ENCODE data around the gene CDH23. TPM values are rescaled to one million over a fixed set of nuclear protein-coding genes. Genes with fewer than 3 reads are reported as not detected.

Gene CDH23
- total RNA-seq, 4 donors from 2014 or later: 13.8 to 20.1 (median 17.3) TPM

DNA sequence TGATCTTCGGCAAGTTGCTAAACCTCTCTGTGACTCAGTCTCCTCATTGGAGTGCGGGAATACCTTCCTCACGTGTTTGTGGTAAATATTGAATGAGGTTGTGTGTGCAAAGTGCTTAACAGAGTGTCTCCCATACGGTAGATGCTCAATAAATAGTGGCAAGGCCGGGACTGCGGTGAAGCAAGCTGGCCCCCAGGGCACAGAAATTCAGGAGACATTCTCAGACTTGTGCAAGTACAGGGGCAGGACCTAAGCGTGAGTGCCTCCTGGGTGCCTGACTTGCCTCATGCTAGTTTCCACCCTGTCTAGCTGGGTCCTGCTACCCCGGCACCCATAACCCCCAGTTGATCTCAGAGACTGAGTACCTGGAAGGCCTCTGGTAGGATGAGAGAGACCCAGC, 97.8 kb downstream of the CDH23 start:
- 95 to 97% methylated on average over 7 to 8 of the region's 8 CpGs for WGBS, 2 donors
- H3K4me1 ChIP-seq: peaks cover 0 to 13% (median 0%) of the 10 kb centered on the region in 4 donors
- H3K4me3 ChIP-seq: no peak overlapping the region
- DNase-seq (ENCODE audit: low spot score in 2 of 2): no peak
- TF ChIP-seq, protein P1, sequence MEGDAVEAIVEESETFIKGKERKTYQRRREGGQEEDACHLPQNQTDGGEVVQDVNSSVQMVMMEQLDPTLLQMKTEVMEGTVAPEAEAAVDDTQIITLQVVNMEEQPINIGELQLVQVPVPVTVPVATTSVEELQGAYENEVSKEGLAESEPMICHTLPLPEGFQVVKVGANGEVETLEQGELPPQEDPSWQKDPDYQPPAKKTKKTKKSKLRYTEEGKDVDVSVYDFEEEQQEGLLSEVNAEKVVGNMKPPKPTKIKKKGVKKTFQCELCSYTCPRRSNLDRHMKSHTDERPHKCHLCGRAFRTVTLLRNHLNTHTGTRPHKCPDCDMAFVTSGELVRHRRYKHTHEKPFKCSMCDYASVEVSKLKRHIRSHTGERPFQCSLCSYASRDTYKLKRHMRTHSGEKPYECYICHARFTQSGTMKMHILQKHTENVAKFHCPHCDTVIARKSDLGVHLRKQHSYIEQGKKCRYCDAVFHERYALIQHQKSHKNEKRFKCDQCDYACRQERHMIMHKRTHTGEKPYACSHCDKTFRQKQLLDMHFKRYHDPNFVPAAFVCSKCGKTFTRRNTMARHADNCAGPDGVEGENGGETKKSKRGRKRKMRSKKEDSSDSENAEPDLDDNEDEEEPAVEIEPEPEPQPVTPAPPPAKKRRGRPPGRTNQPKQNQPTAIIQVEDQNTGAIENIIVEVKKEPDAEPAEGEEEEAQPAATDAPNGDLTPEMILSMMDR (IDR thresholded peaks at IDR 0.05): no peak
- TF ChIP-seq EP300 (IDR thresholded peaks at IDR 0.05): no peak
- no peaks in the 10 kb centered on the region for H3K27me3 ChIP-seq
- no peaks in the 10 kb centered on the region for H3K36me3 ChIP-seq
- H3K9me3 ChIP-seq: peaks cover 0 to 3% (median 0%) of the 10 kb centered on the region in 4 donors
- H3K27ac ChIP-seq: no peak overlapping the region

DNA sequence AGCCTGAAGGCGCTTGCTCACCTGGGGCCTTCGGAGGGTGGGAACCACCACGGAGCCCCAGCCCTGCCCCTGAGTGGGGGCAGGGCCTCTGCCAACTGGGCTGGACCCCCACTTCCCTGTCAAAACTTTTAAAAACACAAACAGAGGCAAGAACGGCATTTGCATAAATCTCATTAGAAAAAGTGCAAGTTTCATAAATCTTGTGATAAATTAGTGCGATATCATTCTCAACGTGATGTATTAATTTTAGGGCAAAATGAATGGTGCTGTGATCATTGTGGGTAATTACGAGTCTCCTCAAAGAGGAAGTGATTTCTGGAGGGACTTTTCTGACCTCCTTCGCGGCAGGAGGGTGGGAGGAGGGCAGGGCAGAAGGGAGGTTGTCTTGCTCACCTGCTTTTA, 98.3 kb downstream of the CDH23 start:
- H3K4me1 ChIP-seq: peaks cover 0 to 13% (median 0%) of the 10 kb centered on the region in 4 donors
- DNase-seq (ENCODE audit: low spot score in 2 of 2): no peak
- H3K27ac ChIP-seq: no peak overlapping the region
- H3K36me3 ChIP-seq: no peaks in the 10 kb centered on the region
- H3K27me3 ChIP-seq: no peaks in the 10 kb centered on the region
- WGBS, 2 donors: 71 to 75% methylated on average over 9 of the region's 9 CpGs
- TF ChIP-seq, protein P1 (IDR thresholded peaks at IDR 0.05): no peak
- TF ChIP-seq POLR2A (IDR thresholded peaks at IDR 0.05) (no peak), EP300 (IDR thresholded peaks at IDR 0.05) (no peak)
- H3K4me3 ChIP-seq: no peak overlapping the region
- no peaks in the 10 kb centered on the region for H3K9me3 ChIP-seq

DNA sequence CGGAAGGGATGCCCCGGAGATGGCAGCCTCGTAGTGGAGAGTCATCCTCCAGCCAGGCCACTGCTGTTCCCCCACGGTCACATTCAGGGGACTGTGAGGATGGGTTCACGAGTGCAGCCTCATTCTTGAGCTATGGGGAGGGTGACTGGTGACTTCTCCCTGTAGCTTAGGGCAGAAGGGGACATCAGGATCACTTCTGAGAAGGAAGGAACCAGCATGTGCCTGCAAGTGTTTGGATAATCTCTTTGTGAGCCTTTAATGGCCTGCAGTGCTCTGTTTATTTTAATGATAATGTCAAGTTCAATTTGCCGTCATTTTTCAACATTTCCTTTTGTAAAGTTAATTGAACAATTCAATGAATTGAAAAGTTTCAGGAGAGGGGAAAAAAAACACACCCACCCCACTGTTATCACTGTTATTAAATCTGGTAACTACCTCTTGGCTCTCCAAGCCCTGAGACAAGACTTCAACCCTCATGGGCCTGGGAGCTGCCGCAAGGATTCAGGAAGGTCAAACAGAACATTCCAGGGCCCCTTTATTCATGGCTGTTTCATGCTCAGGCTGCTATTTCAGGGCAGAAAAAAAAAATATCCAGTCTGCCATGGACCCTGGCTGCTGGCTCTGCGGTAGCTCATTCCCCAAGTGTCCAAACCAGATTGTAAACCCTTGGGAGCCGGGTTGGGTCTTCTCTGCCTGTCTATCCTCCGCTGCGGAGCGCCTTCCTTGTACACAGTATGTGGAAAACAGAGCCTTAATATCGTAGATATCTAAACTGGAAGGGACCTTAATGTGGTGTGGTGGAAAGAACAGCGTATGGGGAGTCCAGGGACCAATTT, 100.4 kb downstream of the CDH23 start:
- H3K36me3 ChIP-seq: no peaks in the 10 kb centered on the region
- no peaks in the 10 kb centered on the region for H3K9me3 ChIP-seq
- peaks cover 0 to 13% (median 0%) of the 10 kb centered on the region in 4 donors for H3K4me1 ChIP-seq
- no peak overlapping the region for H3K27ac ChIP-seq
- no peaks in the 10 kb centered on the region for H3K27me3 ChIP-seq
- WGBS, 2 donors: 42 to 56% methylated on average over 9 to 12 of the region's 14 CpGs
- TF ChIP-seq POLR2A (IDR thresholded peaks at IDR 0.05) (no peak), EP300 (IDR thresholded peaks at IDR 0.05) (no peak)
- TF ChIP-seq, protein P1 (IDR thresholded peaks at IDR 0.05): no peak
- no peak for DNase-seq (ENCODE audit: low spot score in 2 of 2)
- no peak overlapping the region for H3K4me3 ChIP-seq

DNA sequence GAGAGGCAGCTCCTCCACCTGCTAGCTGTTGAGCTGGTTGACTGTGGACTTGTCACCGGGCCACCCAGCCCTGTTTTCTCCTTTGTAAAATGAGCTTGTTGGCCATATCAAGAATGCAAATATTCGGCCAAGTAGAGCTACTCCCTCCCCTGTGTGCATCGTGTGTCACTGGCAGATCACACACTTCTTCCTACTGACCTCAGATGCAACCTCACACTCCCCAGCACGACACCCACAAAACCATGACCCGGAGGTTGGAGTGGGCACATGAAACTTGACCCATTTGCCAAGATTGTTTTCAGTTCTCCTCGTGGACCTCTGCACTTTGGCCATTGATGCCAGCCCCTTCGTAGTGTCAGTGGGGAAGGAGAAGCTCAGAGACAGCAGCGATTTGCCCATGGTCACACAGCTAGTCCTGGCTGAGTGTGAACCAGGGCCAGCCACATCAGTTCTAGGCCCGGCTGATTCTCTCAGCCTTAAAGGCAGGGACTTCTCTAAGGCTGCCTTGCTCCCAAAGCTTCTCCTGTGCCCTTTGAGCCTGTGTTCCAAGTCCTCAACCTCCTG, 101.1 kb downstream of the CDH23 start:
- no peak for DNase-seq (ENCODE audit: low spot score in 2 of 2)
- TF ChIP-seq POLR2A (IDR thresholded peaks at IDR 0.05) (no peak), EP300 (IDR thresholded peaks at IDR 0.05) (no peak)
- TF ChIP-seq, protein P1 (IDR thresholded peaks at IDR 0.05): no peak
- WGBS, 2 donors: 51 to 63% methylated on average over 7 to 9 of the region's 9 CpGs
- Histone ChIP-seq H3K4me1 (peaks cover 0 to 13% (median 0%) of the 10 kb centered on the region in 4 donors), H3K27ac (no peak overlapping the region), H3K27me3 (no peaks in the 10 kb centered on the region), H3K4me3 (no peak overlapping the region), H3K36me3 (no peaks in the 10 kb centered on the region), H3K9me3 (no peaks in the 10 kb centered on the region)

DNA sequence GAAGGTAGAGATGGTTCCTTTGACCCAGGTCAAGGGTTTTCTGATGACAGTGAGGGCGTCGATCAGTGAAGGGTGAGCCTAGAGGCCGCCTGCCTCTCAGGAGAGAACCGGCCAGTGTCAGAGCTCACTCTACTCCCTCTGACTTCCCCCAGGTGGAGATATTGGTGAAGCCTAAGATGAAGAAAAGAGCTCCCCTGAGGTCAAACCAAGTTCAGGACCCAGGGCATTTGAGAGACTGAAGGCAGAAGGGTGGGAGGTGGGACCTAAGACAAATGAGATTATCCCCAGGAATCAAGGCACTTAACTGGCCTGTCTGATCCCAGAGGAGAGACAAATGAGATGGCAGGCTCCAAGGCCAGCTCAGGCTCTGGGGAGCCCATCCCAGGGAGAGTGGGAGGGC, 104.7 kb downstream of the CDH23 start:
- no peak for DNase-seq (ENCODE audit: low spot score in 2 of 2)
- no peak overlapping the region for H3K27ac ChIP-seq
- peaks cover 0 to 16% (median 0%) of the 10 kb centered on the region in 4 donors for H3K4me1 ChIP-seq
- TF ChIP-seq EP300 (IDR thresholded peaks at IDR 0.05) (no peak), POLR2A (IDR thresholded peaks at IDR 0.05) (no peak)
- TF ChIP-seq, protein P1 (IDR thresholded peaks at IDR 0.05): no peak
- H3K36me3 ChIP-seq: no peaks in the 10 kb centered on the region
- 92 to 94% methylated on average over 4 of the region's 4 CpGs for WGBS, 2 donors
- H3K27me3 ChIP-seq: no peaks in the 10 kb centered on the region
- no peaks in the 10 kb centered on the region for H3K9me3 ChIP-seq
- H3K4me3 ChIP-seq: no peak overlapping the region
